SHP77 (cell line): Measurements from ENCODE around the gene SLC9A9.
A peak's percentile ranks its signal among the peaks of the same experiment; 100 is the strongest.

Source experiments
- DNase-seq, 2 experiments: peaks; one replicate each; lab custom pipeline; 2025; lab: John Stamatoyannopoulos, UW

SLC9A9 gene

DNA sequence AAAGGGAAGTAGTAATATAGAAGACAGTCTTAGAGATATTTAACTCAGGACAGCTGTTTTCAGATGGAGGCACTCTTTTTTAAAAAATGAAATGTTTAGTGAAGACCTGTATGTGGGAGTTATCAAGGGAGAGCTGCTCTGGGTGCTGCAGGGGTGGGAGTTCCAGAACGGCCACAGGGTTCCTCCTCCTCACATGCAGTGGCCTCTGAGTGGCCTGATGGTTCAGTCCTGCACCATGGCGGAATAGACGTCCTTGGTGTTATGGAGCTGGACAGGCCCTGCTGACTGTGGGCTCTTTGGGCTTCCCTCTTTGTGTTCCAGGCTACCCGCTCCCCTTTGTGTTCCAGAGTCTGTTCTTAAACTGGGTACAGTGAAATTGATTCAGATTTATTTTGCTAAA is 602.6 kb downstream of the SLC9A9 start:
- DNase-seq, result no peak

DNA sequence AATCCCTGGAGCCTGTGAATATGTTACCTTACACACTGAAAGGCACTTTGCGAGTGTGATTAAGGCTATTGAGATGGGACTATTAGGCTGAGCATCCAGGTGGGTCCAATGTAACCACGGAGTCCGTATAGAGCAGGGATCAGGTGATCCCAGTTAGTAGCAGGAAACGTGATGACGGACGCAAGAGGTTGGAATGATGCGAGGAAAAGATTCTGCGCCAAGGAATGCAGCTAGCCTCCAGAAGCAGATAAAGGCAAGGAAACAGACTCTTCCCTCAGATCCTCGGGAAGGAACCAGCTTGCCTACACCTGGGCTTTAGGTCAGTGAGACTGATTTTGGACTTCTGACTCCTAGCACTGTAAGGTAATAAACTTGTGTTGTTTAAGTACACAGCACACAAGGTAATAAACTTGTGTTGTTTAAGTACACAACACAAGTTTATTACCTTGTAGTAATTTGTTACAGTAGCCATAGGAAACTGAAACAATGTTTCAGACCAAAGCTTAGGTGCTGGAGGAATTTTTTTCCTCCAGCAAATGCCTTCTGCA is 603.7 kb downstream of the SLC9A9 start:
- DNase-seq, result no peak

DNA sequence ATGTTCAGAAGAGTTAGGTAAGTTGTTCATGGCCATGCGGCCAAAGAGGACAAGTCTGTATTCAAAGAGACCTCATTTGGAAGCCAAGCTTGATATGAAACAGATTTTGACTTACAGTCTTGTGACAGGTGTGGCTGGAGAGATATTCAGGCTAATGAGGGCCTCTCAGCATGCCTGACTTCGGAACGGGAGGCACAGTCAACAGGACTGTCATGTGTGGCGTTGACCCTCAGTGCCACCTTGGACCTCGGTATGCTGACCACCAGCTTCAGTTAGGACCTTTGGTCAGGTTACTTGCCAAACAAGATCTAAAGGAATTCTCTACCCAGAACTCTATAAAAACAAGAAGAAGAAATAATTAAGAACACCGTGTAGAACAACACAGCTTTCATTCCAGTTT is 604.6 kb downstream of the SLC9A9 start:
- no peak for DNase-seq

DNA sequence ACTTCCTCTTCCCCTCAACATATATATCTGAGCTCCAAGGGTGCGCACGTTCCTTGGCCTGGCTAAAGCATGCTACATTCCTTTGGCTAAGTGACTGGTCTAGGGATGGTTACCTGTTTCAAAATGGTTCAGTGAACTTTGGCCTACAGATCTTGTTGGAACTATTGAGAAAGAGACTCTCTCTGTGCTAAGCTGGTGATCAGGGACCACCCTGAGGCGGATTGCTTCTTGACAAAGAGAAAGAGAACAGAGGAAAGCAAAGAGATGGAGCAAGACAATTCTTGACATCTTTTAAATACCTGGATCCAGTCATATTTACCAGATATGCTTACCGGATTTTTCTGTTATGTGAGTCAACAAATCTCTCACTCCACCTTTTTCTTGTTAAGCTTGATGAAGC is 605.6 kb downstream of the SLC9A9 start:
- DNase-seq, result no peak

DNA sequence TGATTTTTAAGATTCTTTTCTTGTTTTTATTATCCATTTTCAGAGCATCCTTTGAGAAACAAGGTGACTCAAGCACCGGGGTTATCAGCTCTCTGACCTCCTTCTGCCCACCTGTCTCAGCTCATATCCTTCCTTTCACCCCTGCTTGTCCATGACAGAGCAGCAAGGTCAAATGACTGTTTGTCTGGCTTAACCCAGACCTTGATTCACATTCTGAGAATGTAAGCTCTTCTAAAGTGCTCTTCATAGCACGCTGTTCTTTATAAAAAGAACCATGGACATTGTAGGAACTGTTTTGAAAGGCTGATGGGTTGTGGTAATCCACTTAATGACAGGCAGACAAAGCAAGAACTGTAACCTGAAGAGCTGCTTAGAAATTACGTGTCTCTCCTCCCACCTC is 606.2 kb downstream of the SLC9A9 start:
- no peak for DNase-seq

DNA sequence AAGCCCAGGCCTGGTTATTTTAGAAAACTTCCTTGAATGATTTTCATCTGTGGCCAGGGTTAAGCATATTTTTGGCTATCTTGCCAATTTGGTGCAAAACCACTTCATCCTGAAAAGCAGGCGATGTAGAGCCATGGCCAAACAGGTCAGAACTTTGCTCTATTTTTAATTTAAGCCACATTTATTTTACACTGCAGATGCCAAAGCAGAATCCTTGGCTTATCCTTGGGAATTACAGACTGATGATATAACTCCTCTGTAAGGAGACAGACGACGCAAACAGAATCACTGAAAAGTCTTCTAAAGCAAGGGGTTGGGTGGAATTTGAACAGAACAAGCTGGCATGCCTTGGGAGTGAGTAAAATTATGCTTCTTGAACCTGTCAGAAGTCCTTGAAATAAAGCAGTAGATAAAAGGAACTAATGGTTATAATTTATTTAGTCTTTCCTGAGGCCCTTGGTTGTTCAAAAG is 606.8 kb downstream of the SLC9A9 start:
- DNase-seq, result no peak

DNA sequence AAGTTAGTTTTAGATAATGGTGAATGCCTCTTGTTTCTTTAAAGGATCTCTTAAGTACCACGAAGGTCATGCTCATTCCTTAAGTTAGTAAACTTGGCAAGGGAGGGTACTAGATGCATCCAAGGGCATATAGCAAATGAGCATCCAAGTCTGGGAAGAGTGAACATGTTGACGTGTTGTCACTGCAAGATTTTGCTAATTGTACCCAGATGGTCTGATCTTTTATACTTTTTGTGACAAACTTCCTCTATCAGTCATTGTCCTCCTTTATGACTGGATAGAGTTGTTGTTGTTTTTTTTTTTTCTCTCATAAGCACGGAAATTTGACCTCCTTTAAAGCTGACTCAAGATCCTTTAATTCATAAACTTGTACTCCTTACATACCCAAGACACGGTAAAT is 607.4 kb downstream of the SLC9A9 start:
- DNase-seq, result no peak

DNA sequence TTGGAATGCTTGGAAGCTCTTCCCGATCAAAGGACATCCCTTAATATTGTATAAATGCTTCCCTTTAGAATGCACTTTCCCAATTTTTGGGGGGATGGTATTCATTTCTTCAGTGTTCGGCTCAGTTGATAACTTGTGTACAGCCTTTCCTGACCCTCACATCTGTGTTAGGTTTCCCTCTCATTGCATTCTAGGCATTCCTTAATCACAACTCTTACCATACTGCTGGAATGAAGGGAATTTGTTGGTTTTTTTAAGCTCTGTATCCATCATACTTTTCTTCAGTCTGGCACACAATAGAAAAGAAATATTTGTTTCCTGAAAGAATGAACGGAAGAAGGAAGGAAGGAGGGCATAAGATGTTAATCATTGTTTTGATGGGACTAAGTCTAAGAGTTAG is 609.2 kb downstream of the SLC9A9 start:
- DNase-seq, result no peak

DNA sequence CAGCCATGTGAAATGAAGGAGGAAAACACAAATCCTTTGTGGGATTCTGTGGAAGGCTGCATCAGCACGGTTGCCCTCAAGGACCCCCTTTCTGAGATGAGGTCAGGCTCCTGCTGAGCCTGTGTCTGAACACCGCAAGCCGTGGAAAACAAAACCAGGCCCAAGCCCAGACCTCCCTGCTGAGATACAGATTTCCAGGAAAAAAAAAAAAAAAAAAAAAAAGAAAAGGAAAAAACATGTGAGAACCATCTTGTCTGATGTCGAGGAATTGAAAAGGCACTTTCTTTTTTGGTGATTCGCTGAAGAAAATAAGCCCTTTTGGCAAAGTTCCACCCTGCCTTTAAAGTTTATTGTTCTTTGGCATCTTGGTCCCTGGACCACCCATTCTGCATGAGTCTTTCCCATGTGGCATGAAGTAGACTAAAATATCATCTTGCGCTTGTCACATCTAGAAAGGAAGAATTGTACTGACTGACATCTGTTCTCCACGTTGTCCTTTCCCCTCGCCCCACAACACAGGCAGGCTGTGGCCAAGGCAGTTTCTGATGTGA is 611.1 kb downstream of the SLC9A9 start:
- no peak for DNase-seq

DNA sequence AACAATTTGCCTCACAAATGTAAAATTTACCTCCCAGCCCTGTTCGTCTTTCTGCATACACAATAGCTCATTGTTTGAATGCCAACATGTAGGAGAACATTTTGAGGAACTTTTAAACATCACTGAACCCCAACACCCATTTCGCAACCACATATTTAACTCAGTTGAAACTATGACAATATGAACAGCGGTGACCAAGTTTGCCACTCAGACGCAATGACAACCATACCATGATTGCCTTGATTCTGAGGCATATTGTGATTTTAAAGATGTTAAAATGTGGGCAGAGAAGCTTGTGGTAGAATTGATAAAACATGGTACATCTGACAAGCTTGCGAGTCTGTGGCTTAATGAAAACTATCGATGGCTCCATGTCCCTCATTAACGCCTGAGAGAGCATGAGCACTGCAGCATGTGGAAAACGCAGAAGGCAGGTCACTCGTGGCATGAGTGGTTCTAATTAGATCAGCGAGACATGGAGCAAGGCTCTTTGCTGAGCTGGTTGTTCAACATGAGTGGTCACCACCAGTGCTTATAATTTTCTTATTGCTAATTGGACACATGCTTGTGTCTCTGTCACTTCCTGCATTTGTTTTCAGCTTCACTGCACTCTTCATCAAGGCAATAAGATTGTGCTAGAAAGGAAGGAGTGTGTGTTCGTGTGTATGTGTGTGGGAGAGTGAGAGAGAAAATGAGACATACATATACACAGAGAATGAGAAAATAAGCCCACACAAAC is 611.9 kb downstream of the SLC9A9 start:
- DNase-seq, result no peak

DNA sequence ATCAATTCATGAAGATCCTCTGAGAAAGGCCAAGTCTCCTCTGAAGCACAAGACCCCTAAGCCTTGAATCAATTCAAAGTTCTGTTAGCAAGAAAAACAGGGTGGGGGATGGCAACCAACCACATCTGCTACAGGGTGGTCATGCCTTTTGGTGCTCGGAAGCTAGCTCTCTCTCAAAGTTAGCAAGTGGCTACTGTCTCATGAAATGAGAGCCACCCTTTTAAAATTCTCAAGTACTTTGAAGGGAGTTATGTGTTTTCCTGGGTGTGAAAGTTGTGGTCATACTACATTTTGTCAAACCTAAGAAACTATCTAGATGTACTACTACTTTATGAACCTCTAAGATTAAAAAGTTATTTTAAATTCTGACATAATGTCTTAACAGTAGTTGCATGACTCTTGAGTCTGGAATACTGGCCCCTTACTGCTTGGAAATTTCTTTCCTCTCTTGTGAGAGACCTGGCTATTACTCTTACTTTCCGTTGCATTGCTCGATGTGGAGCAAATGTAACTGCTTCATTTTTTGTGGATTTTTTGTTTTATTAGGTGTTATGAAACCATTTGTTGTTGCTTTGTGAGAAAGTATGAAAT is 612.6 kb downstream of the SLC9A9 start:
- DNase-seq, result no peak

DNA sequence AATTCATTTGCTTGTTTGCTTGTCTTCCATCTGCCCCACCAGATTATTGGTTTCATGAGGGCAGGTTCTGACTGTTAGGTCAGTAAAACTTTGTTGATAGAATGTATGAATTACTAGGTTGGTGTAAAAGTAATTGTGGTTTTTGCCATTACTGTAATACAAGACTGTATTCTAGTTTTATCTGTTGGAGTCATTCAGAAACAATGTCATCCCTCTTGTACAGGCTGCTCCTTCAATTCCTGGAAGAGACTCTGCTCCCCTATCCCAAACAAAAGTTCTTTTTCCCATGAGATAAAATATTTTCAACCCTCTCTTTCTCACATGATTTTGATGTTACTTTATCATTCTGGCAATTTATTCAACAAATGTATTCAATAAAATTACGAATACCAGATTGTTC is 613.7 kb downstream of the SLC9A9 start:
- no peak for DNase-seq

DNA sequence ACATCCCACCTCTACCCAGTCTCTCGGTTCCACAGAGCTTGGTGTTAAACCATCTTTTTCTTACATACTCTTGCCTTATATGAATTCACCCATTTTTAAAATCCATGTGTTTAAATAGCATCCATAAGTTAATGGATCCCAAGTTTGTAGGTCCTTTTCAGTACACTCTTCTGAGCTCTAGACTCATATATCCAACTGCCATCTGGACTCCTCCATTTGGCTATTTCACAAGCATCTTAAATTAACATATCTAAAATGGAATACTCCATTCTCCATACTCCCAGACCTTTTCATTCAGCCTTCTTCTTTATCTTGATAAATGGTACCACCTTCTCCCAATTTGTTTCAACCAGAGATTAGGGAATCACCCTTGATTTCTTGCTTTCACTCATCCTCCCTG is 615.3 kb downstream of the SLC9A9 start:
- no peak for DNase-seq

DNA sequence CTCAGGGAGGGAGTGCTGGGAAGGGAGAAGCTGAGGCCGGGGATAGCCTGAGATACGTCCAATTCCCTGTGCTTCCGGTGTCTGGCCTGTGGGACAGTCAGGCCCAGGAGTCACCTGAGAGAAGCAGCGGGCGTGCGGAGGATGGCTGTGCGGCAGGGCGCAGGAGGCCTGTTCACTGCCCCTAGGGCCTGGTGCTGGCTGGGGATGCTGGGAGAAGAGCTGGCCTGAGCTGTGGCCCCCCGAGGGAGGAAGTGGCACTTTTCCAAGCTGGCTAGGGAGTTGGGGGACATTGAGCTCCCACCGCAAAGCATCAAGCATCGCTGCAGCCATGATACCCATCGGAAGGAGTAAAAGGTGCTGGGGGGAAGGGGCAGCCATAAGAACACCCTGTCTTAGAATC is 619.9 kb downstream of the SLC9A9 start:
- DNase-seq, result no peak

DNA sequence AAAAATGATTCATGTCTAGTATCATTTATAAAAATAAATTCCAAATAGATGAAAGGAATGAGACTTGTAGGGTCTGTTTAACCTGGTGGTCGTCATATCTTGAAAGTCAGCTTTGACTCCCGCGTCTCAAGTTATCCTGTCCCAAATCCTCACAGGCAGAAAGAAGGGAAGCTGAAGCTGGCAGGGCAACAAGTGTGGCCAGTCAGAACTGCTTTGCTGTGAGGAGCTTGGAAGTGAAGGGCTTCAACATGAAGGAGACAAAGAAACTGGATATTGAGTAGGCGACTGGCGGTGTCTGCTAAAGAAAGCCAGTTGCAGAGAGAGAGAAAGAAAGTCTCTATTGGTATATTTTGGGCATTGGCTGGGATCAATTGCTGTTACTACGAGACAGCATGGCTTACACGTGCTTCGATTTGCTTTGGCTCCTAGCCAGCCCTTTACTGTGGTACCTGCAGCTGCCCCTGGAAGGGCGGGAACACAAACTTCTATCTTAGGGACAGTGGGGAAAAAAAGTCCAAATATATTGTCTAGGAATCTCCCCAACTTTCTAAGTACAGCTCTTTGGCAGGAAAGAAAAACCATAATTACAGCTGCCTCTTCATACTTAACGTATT is 621.5 kb downstream of the SLC9A9 start:
- DNase-seq, result peak in 1 of 2 experiments; percentile 39

DNA sequence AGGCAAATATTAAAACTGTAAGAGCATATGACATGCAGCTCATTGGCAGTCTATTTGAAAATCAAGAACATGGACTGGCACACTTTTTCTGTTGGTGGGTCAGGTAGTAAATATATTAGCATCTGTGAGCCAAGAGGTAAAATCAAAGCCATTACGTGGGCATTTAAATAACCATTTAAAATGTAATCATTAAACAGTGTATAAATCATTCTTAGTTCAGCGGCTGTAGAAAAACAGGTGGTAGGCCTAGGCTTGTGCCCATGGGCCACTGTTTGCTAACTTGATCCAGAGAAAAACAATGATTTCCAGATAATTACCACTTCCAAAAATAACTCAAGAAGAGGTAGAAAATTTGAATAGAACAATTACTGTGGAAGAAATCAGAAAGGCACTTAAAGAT is 623.6 kb downstream of the SLC9A9 start:
- DNase-seq, result peak; percentile 4 to 5

DNA sequence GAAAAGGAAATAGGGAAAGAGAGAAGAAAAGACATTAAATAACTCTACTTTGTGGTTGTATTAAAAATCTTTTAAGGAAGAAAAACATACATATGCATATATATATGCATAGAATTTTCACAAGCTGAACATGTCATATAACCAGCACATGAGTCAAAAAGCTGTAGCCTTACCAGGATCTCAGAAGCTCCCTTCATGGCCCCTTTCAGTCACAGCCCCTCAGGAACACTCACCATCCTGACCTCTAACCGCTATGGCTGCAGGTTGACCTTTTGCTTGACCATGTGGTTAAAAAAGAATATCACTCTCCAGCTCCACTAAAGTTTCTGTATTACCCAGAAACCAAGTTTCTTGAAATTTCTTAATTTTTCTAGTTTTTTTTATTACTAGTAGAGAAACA is 625.3 kb downstream of the SLC9A9 start:
- DNase-seq, result no peak

DNA sequence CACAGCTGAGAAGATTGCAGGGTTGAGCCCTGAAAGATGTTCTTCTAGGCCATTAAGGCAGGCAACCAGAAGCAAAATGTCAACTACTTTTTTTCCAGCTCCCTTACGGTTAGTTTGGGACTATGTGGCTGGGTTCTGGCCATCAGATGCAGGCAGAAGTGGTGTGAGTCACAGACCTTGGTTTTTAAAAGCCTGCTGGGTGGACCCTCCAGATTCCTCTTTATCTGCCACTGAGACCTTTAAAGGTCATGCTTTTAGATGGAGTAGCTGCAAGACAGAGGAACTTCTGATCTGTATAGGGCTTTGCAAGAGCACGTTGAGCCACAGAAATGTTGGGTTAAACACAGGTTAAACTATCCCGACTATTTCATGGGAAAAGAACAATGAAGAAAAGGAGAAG is 625.8 kb downstream of the SLC9A9 start:
- DNase-seq, result no peak

DNA sequence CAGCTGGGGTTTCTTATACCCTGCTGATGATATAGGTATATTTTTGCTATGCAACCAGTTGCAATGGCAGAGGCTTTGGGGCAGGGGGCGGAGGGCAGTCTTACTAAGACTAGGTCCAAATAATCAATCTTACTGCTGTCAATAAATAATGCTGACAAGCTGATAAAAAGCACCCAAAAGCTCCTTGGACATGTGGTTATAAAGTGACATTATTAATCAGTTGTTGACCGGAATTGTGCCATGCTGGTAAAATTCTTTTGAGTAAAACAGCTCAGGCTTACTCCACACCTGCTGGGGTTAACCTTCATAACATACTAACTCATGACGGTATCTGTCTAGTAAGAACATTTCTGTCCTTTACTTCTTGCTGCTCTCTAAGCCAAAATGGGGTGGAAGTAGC is 626.8 kb downstream of the SLC9A9 start:
- no peak for DNase-seq

DNA sequence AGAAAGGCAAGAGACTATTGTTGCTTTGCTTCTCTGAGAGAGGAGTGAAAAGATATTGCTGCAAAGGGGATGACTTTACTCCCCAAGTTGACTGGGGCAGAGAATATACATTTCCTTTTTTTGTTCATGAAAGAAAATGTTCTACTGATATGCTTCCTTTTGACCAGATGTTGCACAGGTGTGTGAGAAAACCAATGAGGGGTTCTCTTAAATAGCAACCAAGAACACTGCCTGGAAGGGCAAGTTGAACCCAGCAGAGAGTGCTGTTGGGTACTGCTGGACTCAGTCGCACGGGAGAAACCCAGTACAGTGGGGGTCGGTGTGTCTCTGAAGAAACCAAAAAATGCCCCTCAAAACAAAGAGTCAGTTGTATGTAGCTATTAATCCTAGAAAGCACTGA is 627.5 kb downstream of the SLC9A9 start:
- DNase-seq, result no peak

DNA sequence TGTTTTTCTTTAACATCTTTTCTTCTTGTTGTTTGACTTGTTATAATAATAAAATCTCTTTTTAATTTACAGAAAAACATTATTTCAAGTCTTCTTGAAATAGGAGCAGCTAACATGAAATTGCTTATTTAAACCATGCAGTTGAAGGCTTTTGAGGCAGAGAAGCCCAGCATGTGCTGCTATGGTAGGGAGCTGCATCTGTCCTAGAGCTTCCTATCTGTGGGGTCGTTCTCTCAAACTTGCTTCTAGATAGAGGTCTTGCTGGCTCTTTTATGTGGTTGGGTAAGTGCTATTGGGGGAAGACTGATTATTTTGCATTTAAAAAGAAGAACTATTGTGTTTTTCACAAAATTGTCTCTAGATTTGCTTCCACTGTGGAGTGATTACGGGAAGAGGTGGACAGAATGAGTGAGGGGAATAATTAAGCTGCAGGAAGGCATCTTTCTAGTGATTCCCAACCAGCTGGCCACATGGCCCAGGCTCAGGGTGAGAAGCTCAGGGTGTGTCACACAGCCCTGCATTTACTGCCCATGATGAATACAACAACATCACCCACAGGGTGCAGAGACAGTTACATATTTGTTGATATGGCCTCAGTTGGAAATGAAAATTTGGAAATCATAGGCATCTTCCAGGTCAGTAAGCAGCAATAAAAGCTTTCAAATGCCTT is 630.0 kb downstream of the SLC9A9 start:
- no peak for DNase-seq

DNA sequence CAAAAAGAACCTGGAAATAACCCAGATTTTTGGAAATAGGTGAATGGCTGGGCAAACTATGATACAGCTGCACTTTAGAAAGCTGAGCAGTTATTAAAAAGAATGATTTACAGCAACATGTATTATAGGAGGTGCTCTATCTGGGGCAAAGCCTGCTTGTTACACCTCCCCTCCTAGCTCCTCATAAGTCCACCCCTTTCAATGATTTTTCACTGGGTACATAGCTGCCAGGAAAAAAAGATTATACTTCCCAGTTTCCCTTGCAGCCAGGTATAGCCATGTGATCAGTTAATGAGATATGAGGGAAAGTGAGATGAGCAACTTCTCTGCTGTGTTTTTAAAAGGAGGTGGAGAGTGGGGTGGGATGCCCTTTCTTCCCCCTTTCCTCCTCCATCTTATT is 631.0 kb downstream of the SLC9A9 start:
- DNase-seq, result no peak
